Measurements from ENCODE around the gene NIT2. TPM values are rescaled to one million over a fixed set of nuclear protein-coding genes. Genes with fewer than 3 reads are reported as not detected.
"Not testable (repeated sequence)": the region's sequence is repeated elsewhere in the genome, so short reads cannot be mapped to it uniquely, and the experiment has no call there.

The NIT2 gene
- total RNA-seq, 1 experiment from 2014 or later, result 63.1 TPM

DNA sequence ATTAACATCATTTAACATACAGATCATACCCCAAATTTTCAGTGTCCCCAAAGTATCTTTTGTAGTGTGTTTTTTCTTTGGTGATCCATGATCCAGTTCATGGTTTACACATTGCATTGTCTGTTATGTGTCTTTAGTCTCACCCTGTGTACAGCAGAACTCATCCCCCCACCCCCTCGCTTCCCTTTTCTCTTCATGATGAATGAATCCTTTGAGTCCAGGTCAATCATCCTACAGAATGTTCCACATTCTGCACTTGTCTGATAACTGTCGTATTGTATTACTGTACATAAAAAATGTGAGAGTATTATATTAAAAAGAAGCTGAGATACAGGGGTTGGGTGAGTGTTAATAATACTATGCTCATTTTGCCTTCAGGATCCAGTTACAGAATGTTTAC lies 14.6 kb upstream of the NIT2 start:
- Histone ChIP-seq H3K9me3 (ENCODE audit: low read length) (no peaks in the 10 kb centered on the region), H3F3A (ENCODE audit: low read length, unreplicated experiment) (no peaks in the 10 kb centered on the region), H3K36me3 (ENCODE audit: low read depth, low read length) (peaks cover 16% of the 10 kb centered on the region), H2AFZ (ENCODE audit: low read length) (no peak overlapping the region), H3K9ac (ENCODE audit: low read length) (no peak overlapping the region), H3K79me2 (ENCODE audit: low read length) (no peaks in the 10 kb centered on the region), H3K4me2 (ENCODE audit: low read length) (no peak overlapping the region), H3K4me1 (ENCODE audit: insufficient read depth, low read length) (no peaks in the 10 kb centered on the region; the same call in 1 of the 2 replicates), H3K4me3 (ENCODE audit: low read length) (no peak overlapping the region), H3K27me3 (ENCODE audit: low read length) (no peaks in the 10 kb centered on the region), H3K27ac (ENCODE audit: low read length) (no peak overlapping the region), H3K9me2 (replicated peaks; ENCODE audit: low read length) (no peaks in the 10 kb centered on the region), H4K20me1 (ENCODE audit: low read length) (no peaks in the 10 kb centered on the region)
- TF ChIP-seq EZH2phosphoT487 (IDR thresholded peaks at IDR 0.05; ENCODE audit: borderline replicate concordance, low read length), result no peak
- TF ChIP-seq, protein P1, sequence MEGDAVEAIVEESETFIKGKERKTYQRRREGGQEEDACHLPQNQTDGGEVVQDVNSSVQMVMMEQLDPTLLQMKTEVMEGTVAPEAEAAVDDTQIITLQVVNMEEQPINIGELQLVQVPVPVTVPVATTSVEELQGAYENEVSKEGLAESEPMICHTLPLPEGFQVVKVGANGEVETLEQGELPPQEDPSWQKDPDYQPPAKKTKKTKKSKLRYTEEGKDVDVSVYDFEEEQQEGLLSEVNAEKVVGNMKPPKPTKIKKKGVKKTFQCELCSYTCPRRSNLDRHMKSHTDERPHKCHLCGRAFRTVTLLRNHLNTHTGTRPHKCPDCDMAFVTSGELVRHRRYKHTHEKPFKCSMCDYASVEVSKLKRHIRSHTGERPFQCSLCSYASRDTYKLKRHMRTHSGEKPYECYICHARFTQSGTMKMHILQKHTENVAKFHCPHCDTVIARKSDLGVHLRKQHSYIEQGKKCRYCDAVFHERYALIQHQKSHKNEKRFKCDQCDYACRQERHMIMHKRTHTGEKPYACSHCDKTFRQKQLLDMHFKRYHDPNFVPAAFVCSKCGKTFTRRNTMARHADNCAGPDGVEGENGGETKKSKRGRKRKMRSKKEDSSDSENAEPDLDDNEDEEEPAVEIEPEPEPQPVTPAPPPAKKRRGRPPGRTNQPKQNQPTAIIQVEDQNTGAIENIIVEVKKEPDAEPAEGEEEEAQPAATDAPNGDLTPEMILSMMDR (conservative IDR thresholded peaks at IDR 0.05; ENCODE audit: low read depth, low read length), result no peak
- TF ChIP-seq EZH2 (IDR thresholded peaks at IDR 0.05; ENCODE audit: low read length, unreplicated experiment), result no peak
- no peak for DNase-seq
- intact Hi-C loops (cut with micrococcal nuclease), result loop anchor here (10.0 kb wide), 2 partner anchors 315 to 395 kb away; no protein-coding TSS in a partner anchor
- ATAC-seq, result no peak
- ChIA-PET POLR2A (ENCODE audit: unreplicated experiment) (no interaction called here), CTCF (no interaction called here)
- no TSS peak for BruUV-seq (replicated peaks)

DNA sequence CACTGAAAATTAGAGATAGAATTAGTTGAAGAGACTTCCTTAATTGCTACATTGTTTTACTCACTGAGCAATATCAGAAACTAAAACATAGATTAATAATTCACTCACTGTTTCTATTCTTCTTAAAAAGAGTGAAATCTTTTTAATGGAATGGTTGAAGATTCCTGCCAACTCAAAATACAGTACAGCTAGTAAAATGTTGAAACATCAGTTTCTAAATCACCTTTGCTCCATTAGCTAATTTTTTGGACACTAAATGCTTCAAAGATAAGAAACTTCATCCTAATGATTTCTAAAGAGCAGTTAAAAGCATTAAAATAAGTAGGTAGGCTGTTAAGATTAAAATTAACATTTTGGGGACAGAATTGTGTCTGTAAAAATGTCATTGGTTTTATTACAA lies 10.5 kb upstream of the NIT2 start:
- TF ChIP-seq EZH2phosphoT487 (IDR thresholded peaks at IDR 0.05; ENCODE audit: borderline replicate concordance, low read length), result no peak
- TF ChIP-seq, protein P1 (conservative IDR thresholded peaks at IDR 0.05; ENCODE audit: low read depth, low read length), result no peak
- TF ChIP-seq EZH2 (IDR thresholded peaks at IDR 0.05; ENCODE audit: low read length, unreplicated experiment), result no peak
- ChIA-PET POLR2A (ENCODE audit: unreplicated experiment) (no interaction called here), CTCF (no interaction called here)
- no peak for ATAC-seq
- H2AFZ ChIP-seq (ENCODE audit: low read length), result no peak overlapping the region
- H3K79me2 ChIP-seq (ENCODE audit: low read length), result no peaks in the 10 kb centered on the region
- DNase-seq, result no peak
- no peaks in the 10 kb centered on the region for H3F3A ChIP-seq (ENCODE audit: low read length, unreplicated experiment)
- intact Hi-C loops (cut with micrococcal nuclease), result no loop called here
- no peak overlapping the region for H3K4me3 ChIP-seq (ENCODE audit: low read length)
- H3K4me2 ChIP-seq (ENCODE audit: low read length), result no peak overlapping the region
- peaks cover 16% of the 10 kb centered on the region for H3K36me3 ChIP-seq (ENCODE audit: low read depth, low read length)
- no peaks in the 10 kb centered on the region for H3K27me3 ChIP-seq (ENCODE audit: low read length)
- BruUV-seq (replicated peaks), result no TSS peak
- H3K9ac ChIP-seq (ENCODE audit: low read length), result no peak overlapping the region
- no peaks in the 10 kb centered on the region for H3K9me3 ChIP-seq (ENCODE audit: low read length)
- H3K27ac ChIP-seq (ENCODE audit: low read length), result no peak overlapping the region
- no peaks in the 10 kb centered on the region for H4K20me1 ChIP-seq (ENCODE audit: low read length)
- H3K4me1 ChIP-seq (ENCODE audit: insufficient read depth, low read length), result no peaks in the 10 kb centered on the region
- H3K9me2 ChIP-seq (replicated peaks; ENCODE audit: low read length), result no peaks in the 10 kb centered on the region

DNA sequence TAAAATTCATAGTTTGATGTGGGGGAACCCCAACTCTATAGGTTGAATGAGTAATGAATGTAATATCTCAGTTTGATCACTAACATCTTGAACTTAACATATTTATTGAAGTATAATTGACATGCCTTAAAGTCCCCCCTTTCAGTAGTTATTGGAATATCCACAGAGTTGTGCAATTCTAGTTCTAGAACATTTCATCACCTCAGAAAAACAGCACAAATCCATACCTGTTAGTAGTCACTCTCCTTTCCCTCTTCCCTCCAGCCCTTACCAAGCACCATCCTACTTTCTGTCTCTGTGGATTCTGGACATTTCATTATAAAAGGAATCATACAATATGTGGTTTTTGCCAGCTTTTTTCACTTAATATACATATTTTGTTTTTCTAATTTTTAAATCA lies 8.7 kb upstream of the NIT2 start:
- Histone ChIP-seq H3K9ac (ENCODE audit: low read length) (no peak overlapping the region), H3K4me1 (ENCODE audit: insufficient read depth, low read length) (no peaks in the 10 kb centered on the region), H4K20me1 (ENCODE audit: low read length) (no peaks in the 10 kb centered on the region), H2AFZ (ENCODE audit: low read length) (no peak overlapping the region), H3K27ac (ENCODE audit: low read length) (no peak overlapping the region), H3K9me2 (replicated peaks; ENCODE audit: low read length) (no peaks in the 10 kb centered on the region), H3K79me2 (ENCODE audit: low read length) (no peaks in the 10 kb centered on the region), H3K9me3 (ENCODE audit: low read length) (no peaks in the 10 kb centered on the region), H3K36me3 (ENCODE audit: low read depth, low read length) (peaks cover 11% of the 10 kb centered on the region), H3K27me3 (ENCODE audit: low read length) (no peaks in the 10 kb centered on the region), H3K4me3 (ENCODE audit: low read length) (no peak overlapping the region), H3F3A (ENCODE audit: low read length, unreplicated experiment) (no peaks in the 10 kb centered on the region), H3K4me2 (ENCODE audit: low read length) (no peak overlapping the region)
- POLR2A ChIA-PET (ENCODE audit: unreplicated experiment), result no interaction called here
- BruUV-seq (replicated peaks), result no TSS peak
- DNase-seq (no peak), ATAC-seq (no peak)
- CTCF ChIA-PET, result no interaction called here
- TF ChIP-seq EZH2 (IDR thresholded peaks at IDR 0.05; ENCODE audit: low read length, unreplicated experiment), result no peak
- TF ChIP-seq, protein P1 (conservative IDR thresholded peaks at IDR 0.05; ENCODE audit: low read depth, low read length), result no peak
- TF ChIP-seq EZH2phosphoT487 (IDR thresholded peaks at IDR 0.05; ENCODE audit: borderline replicate concordance, low read length), result no peak
- intact Hi-C loops (cut with micrococcal nuclease), result no loop called here

DNA sequence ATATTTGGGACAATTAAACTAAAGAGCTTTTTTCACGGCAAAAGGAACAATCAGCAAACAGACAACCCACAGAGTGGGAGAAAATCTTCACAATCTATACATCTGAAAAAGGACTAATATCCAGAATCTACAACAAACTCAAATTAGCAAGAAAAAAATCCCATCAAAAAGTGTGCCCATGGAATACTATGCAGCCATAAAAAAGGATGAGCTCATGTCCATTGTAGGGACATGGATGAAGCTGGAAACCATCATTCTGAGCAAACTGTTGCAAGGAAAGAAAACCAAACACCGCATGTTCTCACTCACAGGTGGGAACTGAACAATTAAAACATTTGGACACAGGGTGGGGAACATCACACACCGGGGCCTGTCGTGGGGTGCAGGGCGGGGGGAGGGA lies 7.2 kb upstream of the NIT2 start:
- H3K79me2 ChIP-seq (ENCODE audit: low read length); H3K27ac ChIP-seq (ENCODE audit: low read length); H3F3A ChIP-seq (ENCODE audit: low read length, unreplicated experiment); H3K4me1 ChIP-seq (ENCODE audit: insufficient read depth, low read length); H3K4me2 ChIP-seq (ENCODE audit: low read length); H2AFZ ChIP-seq (ENCODE audit: low read length); BruUV-seq (replicated peaks); H4K20me1 ChIP-seq (ENCODE audit: low read length); intact Hi-C loops (cut with micrococcal nuclease); DNase-seq; H3K4me3 ChIP-seq (ENCODE audit: low read length); H3K27me3 ChIP-seq (ENCODE audit: low read length); H3K9me2 ChIP-seq (replicated peaks; ENCODE audit: low read length); H3K9ac ChIP-seq (ENCODE audit: low read length); ATAC-seq; CTCF ChIA-PET; POLR2A ChIA-PET (ENCODE audit: unreplicated experiment); H3K9me3 ChIP-seq (ENCODE audit: low read length): not testable (repeated sequence)
- peaks cover 11% of the 10 kb centered on the region for H3K36me3 ChIP-seq (ENCODE audit: low read depth, low read length)
